ENCODE results near the gene C2orf66.

The C2orf66 gene

DNA sequence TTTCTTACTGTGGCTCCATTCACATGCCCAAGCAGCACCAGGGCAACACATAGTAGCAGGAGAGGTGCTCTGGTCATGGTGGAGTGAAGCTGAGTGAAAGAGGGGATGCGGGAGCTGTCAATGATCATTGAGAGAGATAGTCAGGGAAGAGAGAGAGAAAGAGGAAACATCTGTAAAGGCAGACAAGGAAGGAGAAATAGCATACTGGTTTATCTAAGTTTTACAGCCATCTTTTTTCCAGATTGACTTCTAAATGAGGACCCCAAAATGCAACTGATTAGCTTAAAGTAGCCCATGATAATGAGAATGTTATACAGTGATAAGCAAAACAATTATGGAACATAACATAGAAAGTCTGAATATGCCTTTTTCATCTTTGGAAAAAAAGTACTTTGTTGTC is at the start of gene C2orf66:
TSS of gene C2orf66 (minus strand) at position 96 of the 400 bp plus-strand sequence. CDS start at position 77, 19 bp downstream.
- no peak for DNase-seq (ENCODE audit: low spot score)

DNA sequence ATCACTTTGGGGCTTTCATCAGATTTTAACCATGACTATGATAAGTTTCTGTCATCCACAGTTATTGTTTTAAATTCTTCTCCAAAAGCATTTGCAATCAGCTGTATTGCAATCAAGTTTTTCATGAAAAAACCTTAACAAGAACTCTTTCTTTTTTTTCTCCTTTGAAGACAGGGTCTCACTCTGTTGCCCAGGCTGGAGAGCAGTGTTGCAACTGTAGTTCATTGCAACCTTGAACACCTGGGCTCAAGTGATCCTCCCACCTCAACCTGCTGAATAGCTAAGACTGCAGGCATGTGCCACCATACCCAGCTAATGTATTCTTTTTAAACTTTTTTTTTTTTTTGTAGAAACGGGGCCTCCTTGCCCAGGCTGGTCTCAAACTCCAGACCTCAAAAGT is 45.5 kb upstream of the C2orf66 start:
- no peak for DNase-seq (ENCODE audit: low spot score)

DNA sequence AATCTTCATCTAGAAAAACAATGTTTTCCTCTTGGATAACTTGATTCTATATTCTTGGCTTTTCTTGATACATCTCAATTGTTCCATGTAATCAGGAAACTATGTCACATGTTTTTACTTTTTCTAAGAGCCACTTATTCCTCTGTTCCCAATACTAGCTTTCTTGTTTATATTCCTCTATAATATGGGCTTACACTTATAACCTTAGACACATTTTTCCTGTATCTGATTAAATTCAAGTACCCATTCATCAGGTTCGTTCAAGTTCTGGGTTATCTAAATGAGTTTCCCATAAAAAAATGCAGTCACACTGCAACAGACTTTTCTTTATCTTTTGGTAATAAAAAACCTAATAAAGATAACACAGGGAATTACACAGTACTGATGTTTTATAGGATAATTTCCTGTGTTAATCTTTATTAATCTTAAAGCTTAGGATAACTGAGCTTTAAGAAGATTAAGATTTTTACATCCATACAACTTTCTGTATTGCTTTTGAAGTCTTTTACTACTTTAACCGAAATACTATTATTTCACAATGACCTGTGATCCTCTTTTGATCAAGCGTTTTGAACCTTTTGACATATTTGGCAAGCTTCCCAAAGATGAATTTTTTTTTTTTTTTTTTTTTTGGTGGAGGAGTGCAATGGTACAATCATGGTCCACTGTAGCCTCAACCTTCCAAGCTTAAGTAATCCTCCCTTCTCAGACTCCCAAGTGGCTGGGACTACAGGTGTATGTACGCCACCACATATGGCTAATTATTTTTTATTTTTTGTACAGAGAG is 44.3 kb upstream of the C2orf66 start:
- DNase-seq (ENCODE audit: low spot score): no peak

DNA sequence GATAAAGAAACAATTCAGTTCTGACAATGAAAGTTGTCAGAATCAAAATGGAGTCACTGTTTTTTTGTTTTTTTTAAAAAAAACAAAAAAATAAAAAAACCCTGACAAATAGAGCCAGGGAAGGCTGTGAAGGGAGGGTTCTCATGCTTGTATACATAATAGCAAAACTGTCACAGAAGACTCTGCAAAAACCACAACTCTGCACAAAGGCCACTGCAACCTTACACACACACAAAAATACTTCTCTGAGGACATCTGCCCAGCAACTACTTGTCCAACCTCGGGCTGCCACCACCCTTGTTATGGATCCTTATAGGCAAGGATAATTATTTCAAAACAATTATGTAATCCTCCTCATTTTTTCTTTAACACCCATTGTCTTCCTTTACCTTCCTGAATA is 41.9 kb upstream of the C2orf66 start:
- no peak for DNase-seq (ENCODE audit: low spot score)

DNA sequence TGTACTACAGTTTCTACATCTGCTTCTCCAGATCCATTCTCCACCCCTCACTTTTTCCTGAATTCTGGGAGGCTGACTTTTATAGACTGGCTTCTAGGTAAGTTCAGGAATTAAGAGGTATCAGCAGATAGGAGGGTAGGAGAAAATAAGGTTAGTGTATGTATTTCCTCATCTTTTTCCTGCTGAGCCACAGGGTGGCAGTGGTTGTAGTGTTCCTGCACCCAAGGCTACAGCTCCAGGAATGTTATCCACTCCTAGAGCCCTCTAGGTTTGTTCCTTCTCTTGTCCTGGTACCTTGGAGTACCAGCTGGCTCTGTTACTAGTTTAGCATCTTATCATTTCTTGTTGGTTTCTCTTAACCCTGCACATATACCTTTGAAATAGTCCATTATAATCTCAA is 40.7 kb upstream of the C2orf66 start:
- DNase-seq (ENCODE audit: low spot score): peak; percentile 18

DNA sequence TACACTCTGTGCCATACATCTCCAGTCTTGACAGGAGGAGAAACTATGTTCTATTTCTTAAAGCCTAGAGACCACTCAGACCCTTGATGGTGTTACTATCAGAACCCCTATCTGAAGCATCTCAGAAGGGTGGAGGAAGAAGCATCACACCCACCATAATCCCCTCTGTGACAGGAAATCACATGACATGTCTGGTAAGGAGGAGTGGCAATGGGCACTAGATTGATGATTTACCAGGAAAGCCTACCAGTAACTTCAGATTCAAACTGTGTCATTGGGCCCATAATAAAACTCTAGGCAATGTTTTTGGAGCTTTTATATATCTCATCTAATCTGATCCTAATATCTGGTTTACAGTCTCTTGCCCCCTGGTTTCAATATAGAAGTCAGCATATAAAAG is 37.1 kb upstream of the C2orf66 start:
- no peak for DNase-seq (ENCODE audit: low spot score)

DNA sequence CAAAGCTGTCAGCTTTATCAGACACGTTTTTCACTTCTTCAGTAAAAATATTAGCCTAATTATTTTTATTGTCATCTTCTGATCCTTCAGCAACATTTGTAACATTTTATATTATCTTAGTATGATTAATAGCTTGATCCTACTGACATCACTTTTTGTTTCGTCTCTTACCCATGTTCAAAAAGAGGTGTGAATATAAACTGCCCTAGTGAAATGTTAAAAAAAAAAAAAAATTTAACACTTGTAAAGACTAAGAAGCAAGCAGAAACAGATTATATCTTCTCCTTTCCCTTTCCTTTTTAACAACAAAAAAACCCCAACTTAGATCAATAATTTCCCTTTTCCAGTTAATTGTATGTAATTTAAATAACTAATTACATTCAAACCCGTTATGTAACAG is 36.2 kb upstream of the C2orf66 start:
- no peak for DNase-seq (ENCODE audit: low spot score)

DNA sequence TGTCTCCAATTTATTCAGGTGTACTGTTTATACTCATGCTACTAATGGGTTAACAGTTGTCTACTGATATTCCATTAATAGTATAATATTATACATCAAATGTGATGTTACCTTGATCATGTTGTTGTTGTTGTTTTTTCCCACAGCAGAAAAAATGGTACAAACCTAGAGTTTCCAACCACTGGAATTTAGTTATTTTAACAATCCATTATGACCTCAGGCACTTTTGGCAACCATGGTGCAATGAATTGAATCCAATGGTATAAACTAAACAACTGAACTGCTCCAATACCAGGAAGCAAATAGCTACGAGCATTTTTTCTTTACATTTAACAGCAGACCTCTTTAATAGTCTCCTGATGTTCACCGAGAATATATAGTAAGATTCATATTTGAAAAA is 31.0 kb upstream of the C2orf66 start:
- DNase-seq (ENCODE audit: low spot score): no peak

DNA sequence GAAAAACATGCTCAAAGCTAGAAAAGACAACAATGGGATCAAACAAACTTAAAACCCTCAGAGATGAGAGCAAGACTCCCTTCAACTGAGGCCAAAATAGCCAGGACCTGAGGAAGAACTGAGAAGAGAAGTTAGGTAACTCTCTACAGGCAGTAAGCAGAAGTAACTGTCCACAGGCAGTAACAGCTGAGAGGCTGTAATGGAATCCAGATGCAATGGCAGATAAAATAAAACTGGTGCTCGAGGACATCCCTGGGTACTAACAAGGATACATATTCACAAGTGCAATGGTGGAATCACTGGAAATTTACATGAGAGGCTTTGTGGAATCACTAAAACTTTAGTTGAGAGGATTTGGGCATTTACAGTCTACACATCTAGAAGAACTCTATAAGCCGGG is 30.4 kb upstream of the C2orf66 start:
- no peak for DNase-seq (ENCODE audit: low spot score)

DNA sequence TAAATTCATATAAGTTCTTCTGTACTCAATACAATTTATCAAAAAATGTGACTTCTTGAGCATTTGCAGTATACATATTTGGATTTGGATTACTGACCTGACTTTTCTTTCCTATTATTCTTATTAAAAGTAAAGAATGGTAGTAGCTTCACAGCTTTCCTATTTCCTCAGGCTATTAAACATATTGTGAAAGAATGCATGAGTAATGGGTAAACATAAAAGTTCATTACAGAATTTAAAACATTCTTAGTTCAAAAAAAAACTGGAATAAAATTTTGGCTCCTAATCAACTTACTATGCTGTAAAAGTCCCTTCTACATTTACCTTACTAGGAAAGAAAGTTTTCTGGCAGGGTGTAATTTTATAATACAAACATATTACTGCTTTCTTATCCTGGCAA is 27.3 kb upstream of the C2orf66 start:
- no peak for DNase-seq (ENCODE audit: low spot score)

DNA sequence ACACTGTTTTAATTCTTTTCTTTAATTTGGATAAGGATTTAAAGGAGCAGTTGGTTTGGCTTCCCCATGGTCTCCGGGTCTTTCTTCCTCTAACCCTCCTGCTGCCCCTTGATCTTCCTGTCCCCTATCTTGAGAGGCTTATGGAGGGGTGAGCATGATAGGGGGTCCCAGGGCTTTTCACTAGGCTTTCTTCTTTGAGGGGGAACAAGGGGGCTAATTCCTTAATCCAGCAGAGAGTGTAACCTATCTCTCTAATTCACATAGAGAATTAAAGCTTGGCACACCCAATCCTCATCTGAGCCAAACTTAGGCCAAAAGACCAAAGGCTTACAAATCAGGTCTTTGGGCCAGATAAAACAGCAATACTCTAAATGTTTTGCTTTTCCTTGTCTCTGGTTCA is 21.5 kb upstream of the C2orf66 start:
- DNase-seq (ENCODE audit: low spot score): no peak

DNA sequence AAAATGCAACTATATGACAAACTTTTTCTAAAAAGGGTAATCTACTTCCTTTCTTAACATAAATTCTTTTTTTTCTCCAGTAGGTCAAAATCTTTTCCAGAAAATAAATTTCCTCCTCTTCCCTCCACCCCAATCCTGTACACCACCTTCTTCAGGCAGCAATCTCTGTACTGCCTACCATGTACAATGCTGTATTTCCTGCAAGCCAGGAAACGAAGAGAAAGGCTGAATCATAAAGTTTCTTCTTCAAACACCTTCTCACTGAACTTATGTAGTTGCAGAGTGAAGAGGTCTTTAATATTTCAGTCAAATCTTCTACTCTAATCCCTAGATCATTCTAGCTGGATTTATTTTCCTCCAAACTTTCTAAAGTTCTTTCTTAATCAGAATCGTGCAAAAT is 18.2 kb upstream of the C2orf66 start:
- no peak for DNase-seq (ENCODE audit: low spot score)

DNA sequence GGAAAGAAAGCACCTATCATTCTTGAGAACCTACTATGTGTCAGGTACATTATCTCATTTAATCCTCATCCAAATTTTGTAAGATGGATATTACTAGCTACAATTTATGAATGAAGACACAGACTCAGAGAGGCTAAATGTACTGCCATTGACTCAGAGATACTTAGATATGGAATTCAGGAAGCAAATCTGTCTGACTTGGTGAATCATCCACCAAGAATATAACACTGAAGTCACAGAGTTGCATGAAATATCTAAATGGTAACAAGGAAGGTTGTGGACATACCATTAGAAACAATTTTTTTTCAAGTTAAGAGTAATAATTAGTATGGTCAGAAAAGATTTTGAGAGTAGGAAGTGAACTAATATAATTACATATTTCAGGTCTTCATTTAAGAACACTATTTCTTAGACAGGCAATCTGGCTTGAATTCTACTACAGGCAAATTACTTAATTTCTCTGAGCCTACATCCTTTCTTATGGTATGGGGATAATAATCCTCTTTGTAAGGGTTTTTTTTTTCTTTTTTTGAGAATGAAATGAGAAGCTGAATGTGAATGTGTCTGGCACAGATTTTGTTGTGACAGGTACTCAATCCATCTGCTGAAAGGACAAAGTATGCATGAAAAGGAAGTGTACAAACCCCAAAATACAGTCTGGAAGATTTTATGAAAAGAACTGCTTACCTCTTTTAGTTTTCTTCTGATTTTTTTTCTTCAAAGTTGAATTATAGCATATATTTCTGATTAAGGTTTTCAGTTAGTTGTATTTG is 14.8 kb upstream of the C2orf66 start:
- DNase-seq (ENCODE audit: low spot score): no peak

DNA sequence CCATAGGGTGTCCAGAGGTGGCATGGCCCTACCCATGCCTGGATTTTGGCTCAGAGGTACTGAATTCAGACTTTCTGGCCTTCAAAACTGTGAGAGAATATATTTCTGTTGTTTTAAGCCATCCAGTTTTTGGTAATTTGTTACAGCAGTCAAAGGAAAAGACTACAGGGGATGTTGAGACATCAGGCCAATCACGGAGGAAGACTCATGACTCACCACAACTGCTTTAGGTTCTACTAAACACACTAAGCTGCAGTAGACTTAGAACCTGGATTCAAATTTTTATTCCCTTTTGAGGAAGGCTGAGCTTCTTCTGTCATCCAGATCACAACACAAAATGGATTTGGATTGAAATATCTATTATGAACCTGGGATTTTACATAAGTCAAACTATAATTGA is 12.0 kb upstream of the C2orf66 start:
- DNase-seq (ENCODE audit: low spot score): no peak

DNA sequence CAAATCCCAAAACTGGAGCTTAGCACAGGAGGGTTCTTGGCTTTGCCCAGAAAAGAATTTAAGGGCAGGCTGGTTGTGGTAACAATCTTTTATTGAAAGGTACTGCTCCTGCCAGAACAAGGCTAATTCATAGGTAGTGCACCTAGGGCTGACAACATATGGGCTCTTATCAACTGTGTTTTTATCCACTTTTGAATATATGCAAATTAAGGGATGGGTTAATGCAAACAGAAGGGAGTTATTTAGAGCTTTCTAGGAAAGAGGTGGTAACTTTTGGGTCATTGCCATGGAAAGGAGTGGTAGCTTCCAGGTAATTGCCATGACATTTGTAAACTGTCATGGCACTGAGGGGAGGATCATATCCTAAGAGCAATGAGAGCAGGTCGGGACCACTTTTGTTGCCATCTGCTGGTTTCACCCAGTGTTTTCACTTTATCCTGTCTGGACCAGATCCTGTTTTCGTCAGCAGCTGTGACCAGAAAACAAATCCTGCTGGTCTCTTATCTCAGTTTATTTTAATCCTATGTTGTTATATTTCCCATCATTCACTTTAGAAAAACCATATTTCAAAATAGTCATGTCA is 981 bp downstream of the C2orf66 start:
- no peak for DNase-seq (ENCODE audit: low spot score)

DNA sequence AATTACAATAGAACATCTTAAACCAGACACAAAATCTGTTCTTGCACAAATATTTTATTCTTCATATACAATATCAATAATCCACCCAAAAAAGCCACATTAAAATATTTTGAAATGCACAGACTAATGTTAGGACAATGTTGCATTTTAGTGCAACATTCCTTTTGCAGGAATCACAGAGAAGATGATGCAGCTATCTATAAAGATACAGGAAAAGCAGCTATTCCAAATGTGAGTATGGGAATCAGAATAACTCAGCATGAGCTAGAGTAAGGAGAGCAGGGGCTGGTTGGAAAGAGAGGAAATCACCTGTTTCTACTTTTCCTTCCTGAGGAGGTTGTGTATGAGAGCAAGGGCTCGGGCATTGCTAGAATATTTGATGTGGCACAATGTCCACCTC is 4.8 kb downstream of the C2orf66 start:
- DNase-seq (ENCODE audit: low spot score): no peak

DNA sequence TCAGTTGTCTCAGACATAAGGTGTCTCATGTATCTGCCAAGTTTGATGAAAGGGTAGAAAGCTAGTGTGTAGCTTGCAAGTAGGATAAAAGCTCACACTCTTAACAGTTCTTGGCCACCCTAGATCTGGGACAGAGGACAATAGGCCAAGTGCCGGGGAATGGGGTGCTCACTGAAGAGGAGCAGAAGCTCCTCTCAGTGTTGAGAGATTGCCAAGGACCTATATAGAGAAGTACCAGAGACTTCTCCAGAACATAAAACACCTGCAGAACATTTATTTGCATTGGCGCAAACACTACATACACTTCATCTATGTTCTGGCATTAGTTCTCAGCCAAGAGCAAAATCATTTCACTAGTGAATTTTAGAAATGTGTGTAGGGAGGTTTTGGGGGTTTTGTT is 6.8 kb downstream of the C2orf66 start:
- DNase-seq (ENCODE audit: low spot score): no peak

DNA sequence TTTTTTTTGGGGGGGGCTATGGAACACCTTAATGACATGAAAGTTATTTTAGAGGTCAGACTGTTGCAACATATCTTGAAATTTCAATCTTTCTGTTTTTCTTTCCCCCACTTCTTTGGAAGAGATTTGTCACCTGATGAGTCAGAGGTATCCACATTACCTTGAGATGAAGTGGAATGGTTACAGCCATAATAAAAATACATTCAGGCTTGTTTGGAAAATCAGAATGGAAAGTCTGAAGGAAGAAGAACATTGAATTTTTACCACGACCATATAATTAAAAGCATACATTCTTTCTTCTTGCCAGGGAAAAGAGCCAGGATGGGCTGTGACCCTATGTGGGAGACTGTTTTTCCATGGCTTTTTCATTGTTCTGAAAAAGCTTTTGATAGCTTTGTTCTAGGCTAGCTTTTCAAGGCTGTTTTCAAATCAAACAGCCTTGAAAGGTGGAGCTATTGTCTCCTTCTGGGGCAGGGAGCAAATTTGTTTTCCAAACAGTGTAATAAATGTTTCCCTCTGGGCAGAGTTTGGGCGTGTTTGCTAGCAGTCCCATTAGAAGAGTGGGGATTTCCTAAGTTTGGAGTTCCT is 7.4 kb downstream of the C2orf66 start:
- DNase-seq (ENCODE audit: low spot score): no peak

DNA sequence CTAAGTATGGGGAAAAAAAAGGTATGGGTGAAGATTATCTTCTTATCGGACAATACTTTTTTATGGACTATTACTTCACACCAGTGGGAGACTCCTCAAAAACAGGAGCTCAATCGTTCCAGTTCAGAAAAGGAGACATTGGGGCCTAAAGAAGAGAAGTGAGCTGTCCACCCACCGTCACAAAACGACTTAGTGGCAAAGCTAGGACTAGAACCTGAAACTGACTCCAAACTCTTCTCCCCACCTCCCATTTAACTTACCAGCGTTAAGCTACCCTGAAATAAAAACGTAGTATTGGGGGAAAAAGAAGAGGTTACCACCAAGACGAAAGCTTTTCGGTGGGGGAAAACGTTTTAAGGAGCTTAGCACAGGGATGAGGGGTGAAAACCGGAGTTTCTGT is 10.2 kb downstream of the C2orf66 start:
- no peak for DNase-seq (ENCODE audit: low spot score)

DNA sequence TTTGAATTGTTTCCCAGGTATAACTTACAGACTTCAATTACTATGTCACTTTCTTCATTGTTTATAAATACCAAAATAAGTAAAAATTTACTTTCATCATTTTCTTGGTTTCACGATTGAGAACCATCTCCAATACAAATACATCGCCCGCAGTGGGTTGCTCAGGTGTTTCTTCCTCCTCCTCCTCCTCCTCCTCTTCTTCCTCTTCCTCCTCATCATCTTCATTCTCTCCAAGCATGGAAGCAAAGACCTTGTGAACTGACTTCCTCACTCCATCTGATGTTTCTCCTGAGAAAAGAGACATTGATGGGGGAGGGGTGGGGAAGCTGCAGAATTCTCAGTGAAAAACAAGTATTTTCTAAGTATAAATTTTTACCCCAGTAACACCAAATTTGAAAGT is 16.3 kb downstream of the C2orf66 start:
- DNase-seq (ENCODE audit: low spot score): no peak

DNA sequence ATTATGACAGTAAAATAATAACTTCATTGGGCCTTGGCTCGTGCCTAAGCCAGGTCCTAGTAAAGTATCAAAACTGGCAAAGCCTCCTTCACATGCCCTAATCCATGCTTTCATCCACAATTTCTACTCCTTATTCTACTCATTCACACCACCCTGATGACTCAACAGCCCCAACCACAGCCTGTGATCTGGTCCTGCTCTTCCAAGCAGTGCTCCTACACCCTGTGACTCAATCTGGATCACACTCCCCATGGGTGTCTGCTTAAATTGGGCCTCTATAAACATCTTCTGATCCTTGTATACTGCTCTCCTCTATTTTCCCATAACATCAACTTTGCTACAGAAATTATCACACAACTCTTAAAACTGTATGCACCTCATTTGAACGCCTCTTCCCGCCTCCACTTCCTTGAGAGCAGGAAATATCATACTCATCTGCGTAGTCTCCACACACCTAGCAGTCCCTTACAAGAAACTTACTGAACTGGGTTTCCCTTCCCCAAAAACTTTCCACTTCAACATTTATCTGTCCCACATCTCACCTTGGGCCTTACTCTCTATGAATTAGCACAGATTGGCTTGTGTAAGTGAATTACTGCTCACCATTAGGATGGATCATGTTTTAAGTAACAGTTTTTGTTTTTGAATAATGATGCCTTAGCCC is 25.6 kb downstream of the C2orf66 start:
- DNase-seq (ENCODE audit: low spot score): no peak

DNA sequence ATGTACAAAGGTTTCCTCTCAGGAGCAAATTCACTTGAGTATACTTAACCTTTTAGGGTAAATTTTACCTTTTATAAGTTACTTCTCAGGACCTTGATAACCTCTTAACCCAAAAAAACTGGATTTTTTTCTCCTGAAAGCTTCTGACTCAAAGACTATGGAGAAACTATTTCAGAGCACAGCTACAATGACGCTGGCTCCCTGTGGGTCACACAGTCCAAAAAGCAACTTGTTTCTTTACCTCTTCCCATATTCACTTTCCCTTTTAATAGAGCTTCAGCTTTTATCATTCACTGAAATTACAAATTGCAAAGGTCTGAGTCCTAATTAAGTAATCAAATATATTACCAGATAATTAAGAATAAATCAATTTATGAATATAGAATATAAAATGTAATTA is 42.1 kb downstream of the C2orf66 start:
- no peak for DNase-seq (ENCODE audit: low spot score)

DNA sequence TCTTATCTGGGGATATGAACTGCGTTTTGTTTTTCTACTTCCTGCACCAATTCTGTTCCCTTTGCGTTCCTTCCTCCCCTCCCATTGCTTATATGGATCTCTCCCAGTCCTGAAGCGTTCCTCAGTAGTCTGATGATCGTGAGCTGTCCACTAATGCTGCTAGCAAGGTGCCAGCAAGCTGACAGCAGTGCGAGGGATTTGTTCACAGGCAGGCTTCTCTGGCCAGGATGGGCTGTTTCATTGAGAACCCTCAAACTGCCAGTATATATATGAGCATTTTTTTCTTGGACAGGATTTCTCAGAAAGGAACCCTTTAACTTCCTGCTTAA is 49.8 kb downstream of the C2orf66 start:
- DNase-seq (ENCODE audit: low spot score): no peak

All from pons (tissue), 1 donor.